AG09309 (cell line): Measurements from ENCODE around the gene MAP2K5.

Experiments used
- DNase-seq: peaks from one replicate; pipeline ENCODE4 v3.0.0-alpha.2; 2010; ENCODE audit warnings: low read depth
- H3K4me3 ChIP-seq: 2 replicates; pipeline ENCODE4 v1.5.1; 2011; ENCODE audit warnings: mild to moderate bottlenecking, low read depth, low read length, moderate library complexity; ENCODE audit not compliant: control insufficient read depth
- CTCF ChIP-seq: IDR thresholded peaks from 2 replicates; pipeline ENCODE4 v1.5.1; 2011; ENCODE audit warnings: mild to moderate bottlenecking, low read depth, low read length, inconsistent platforms; ENCODE audit not compliant: insufficient read depth, control insufficient read depth; ENCODE audit errors: missing control alignments

Gene MAP2K5

GRCh38 chr15:67801926-67802914 is 259.7 kb downstream of the MAP2K5 start:
- no peak overlapping the region for H3K4me3 ChIP-seq
- no peak for DNase-seq
- no peak for TF ChIP-seq CTCF

GRCh38 chr15:67803299-67803698 is 260.8 kb downstream of the MAP2K5 start:
- no peak for DNase-seq
- no peak for TF ChIP-seq CTCF
- no peak overlapping the region for H3K4me3 ChIP-seq

- no peak for TF ChIP-seq CTCF
- no peak overlapping the region for H3K4me3 ChIP-seq
These were observed 261.7 kb downstream of the MAP2K5 start for GRCh38 chr15:67803996-67804843.

GRCh38 chr15:67805008-67805665 is 262.6 kb downstream of the MAP2K5 start:
- no peak for TF ChIP-seq CTCF
- no peak overlapping the region for H3K4me3 ChIP-seq
- no peak for DNase-seq

More at GRCh38 chr15:67803996-67804843, 261.7 kb downstream of the MAP2K5 start:
- no peak for DNase-seq

GRCh38 chr15:67805666-67806516 is 263.4 kb downstream of the MAP2K5 start:
- H3K4me3 ChIP-seq, result no peak overlapping the region
- TF ChIP-seq CTCF, result no peak
- no peak for DNase-seq
